ENCODE measurements around the gene NLRP4. TPM values are rescaled to one million over a fixed set of nuclear protein-coding genes. Genes with fewer than 3 reads are reported as not detected.

The NLRP4 gene
- polyA plus RNA-seq (ENCODE audit: insufficient read length): not detected
- long read RNA-seq, donor 1: 0 reads
- long read RNA-seq, donor 2: 0 reads
- long read RNA-seq, donor 3: 0 reads
- long read RNA-seq, donor 4: 0 reads
- long read RNA-seq, donor 5: 0 reads
- long read RNA-seq, donor 6: 0 reads
- long read RNA-seq, donor 7: 0 reads
- long read RNA-seq, donor 8: 0 reads

- no peak for DNase-seq
Observed at GRCh38 chr19:55836340-55836739, at the start of gene NLRP4. Gene NLRP4, plus strand, starts transcription at chr19:55836540. Its CDS starts 15,541 bp downstream, at chr19:55852081.

- DNase-seq: no peak
Observed at GRCh38 chr19:55795021-55795420, 41.3 kb upstream of the NLRP4 start.

- no peak for DNase-seq
Observed at GRCh38 chr19:55801416-55801815, 34.9 kb upstream of the NLRP4 start.

GRCh38 chr19:55802281-55802680 is 34.1 kb upstream of the NLRP4 start:
- DNase-seq: no peak

- DNase-seq: peak; percentile 20
Observed at GRCh38 chr19:55809381-55810058, 26.8 kb upstream of the NLRP4 start.

GRCh38 chr19:55811340-55811739 is 25.0 kb upstream of the NLRP4 start:
- DNase-seq: no peak

- no peak for DNase-seq
Observed at GRCh38 chr19:55812449-55812848, 23.9 kb upstream of the NLRP4 start.

- DNase-seq: no peak
Observed at GRCh38 chr19:55813906-55814305, 22.4 kb upstream of the NLRP4 start.

- DNase-seq: no peak
Observed at GRCh38 chr19:55820037-55820436, 16.3 kb upstream of the NLRP4 start.

- DNase-seq: no peak
Observed at GRCh38 chr19:55830656-55831055, 5.7 kb upstream of the NLRP4 start.

GRCh38 chr19:55831846-55832245 is 4.5 kb upstream of the NLRP4 start, which contains the start of gene NLRP11:
Gene NLRP11, minus strand, starts transcription at chr19:55831999. Its CDS starts 13,825 bp downstream, at chr19:55818174.
- DNase-seq: no peak

GRCh38 chr19:55832676-55833075 is 3.7 kb upstream of the NLRP4 start:
- no peak for DNase-seq

GRCh38 chr19:55838251-55838650 is 1.9 kb downstream of the NLRP4 start:
- DNase-seq: no peak

GRCh38 chr19:55838906-55839305 is 2.6 kb downstream of the NLRP4 start:
- no peak for DNase-seq

GRCh38 chr19:55855160-55855559 is 18.8 kb downstream of the NLRP4 start:
- no peak for DNase-seq

GRCh38 chr19:55857149-55857548 is 20.8 kb downstream of the NLRP4 start:
- DNase-seq: no peak

GRCh38 chr19:55857974-55858373 is 21.6 kb downstream of the NLRP4 start:
- DNase-seq: no peak

GRCh38 chr19:55858401-55858800 is 22.1 kb downstream of the NLRP4 start:
- DNase-seq: no peak

- no peak for DNase-seq
Observed at GRCh38 chr19:55858969-55859368, 22.6 kb downstream of the NLRP4 start.

- DNase-seq: no peak
Observed at GRCh38 chr19:55866521-55866920, 30.2 kb downstream of the NLRP4 start.

- no peak for DNase-seq
Observed at GRCh38 chr19:55867101-55867500, 30.8 kb downstream of the NLRP4 start.

- DNase-seq: no peak
Observed at GRCh38 chr19:55870736-55871135, 34.4 kb downstream of the NLRP4 start.

GRCh38 chr19:55877211-55877610 is 40.9 kb downstream of the NLRP4 start:
- no peak for DNase-seq

GRCh38 chr19:55882626-55883025 is 46.3 kb downstream of the NLRP4 start:
- DNase-seq: no peak
